IMR-90 (cell line): ENCODE measurements around the gene FCRL6.

Experiments
- BHLHE40 ChIP-seq: fragments of 150-350 bp; IDR thresholded peaks from 2 replicates; pipeline ENCODE4 v1.6.1; 2016; ENCODE audit warnings: mild to moderate bottlenecking, low read depth, low read length
- CHD1 ChIP-seq: IDR thresholded peaks from 2 replicates; pipeline ENCODE4 v1.6.1; 2012; ENCODE audit warnings: low read depth, low read length, improper control_type of control experiment
- FOS ChIP-seq: fragments of 150-350 bp; IDR thresholded peaks from 2 replicates; pipeline ENCODE4 v1.6.1; 2016; ENCODE audit warnings: low read depth, low read length
- POLR2A ChIP-seq: IDR thresholded peaks from 2 replicates; pipeline ENCODE4 v1.6.1; 2012; ENCODE audit warnings: mild to moderate bottlenecking, low read depth, low read length
- RAD21 ChIP-seq: IDR thresholded peaks from 2 replicates; pipeline ENCODE4 v1.6.1; 2012; ENCODE audit warnings: low read length, improper control_type of control experiment
- RCOR1 ChIP-seq: IDR thresholded peaks from 2 replicates; pipeline ENCODE4 v1.6.1; 2012; ENCODE audit warnings: mild to moderate bottlenecking, low read length, improper control_type of control experiment; ENCODE audit not compliant: insufficient replicate concordance
- RFX5 ChIP-seq: IDR thresholded peaks from 2 replicates; pipeline ENCODE4 v1.8.0; 2012; ENCODE audit warnings: low read depth, mild to moderate bottlenecking, low read length, moderate library complexity
- SMC3 ChIP-seq: fragments of 150-350 bp; IDR thresholded peaks from 2 replicates; pipeline ENCODE4 v1.6.1; 2016; ENCODE audit warnings: low read depth, mild to moderate bottlenecking, antibody characterized with exemption, low read length, moderate library complexity
- USF2 ChIP-seq: fragments of 150-350 bp; IDR thresholded peaks from 2 replicates; pipeline ENCODE4 v1.6.1; 2017; ENCODE audit warnings: mild to moderate bottlenecking, antibody characterized with exemption, low read length, low read depth
- TF ChIP-seq, protein P1 (sequence below): conservative IDR thresholded peaks from 2 replicates; pipeline ENCODE4 v1.5.1; 2012; ENCODE audit warnings: mild to moderate bottlenecking, low read depth, low read length, improper control_type of control experiment

DNA sequence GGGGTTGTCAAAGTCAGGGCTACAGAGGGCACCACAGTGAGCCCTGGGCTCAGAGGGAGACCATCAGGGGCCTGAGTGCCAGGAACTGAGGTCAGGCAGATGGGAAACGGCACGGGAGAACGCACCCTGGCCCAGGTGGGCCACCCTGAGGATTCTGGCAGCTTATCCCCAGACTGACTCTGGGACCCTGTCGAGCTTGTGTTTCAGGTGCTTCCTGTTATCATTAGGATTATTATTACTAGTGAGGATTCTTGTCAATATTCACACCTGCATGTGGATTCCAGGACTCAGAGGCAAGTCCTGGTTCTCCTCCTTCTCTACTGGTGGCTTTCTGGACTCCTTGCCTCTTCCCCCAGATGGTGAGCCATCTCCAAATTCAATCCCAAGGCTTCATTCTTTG lies 45.1 kb downstream of the FCRL6 start:
- TF ChIP-seq USF2 (no peak), POLR2A (no peak), RFX5 (no peak), RAD21 (no peak), FOS (no peak), BHLHE40 (no peak), SMC3 (no peak), RCOR1 (no peak), CHD1 (no peak)
- TF ChIP-seq, protein P1, sequence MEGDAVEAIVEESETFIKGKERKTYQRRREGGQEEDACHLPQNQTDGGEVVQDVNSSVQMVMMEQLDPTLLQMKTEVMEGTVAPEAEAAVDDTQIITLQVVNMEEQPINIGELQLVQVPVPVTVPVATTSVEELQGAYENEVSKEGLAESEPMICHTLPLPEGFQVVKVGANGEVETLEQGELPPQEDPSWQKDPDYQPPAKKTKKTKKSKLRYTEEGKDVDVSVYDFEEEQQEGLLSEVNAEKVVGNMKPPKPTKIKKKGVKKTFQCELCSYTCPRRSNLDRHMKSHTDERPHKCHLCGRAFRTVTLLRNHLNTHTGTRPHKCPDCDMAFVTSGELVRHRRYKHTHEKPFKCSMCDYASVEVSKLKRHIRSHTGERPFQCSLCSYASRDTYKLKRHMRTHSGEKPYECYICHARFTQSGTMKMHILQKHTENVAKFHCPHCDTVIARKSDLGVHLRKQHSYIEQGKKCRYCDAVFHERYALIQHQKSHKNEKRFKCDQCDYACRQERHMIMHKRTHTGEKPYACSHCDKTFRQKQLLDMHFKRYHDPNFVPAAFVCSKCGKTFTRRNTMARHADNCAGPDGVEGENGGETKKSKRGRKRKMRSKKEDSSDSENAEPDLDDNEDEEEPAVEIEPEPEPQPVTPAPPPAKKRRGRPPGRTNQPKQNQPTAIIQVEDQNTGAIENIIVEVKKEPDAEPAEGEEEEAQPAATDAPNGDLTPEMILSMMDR: no peak
